Frontal cortex (tissue), 4 donors: ENCODE measurements around the gene PDE4B. TPM values are rescaled to one million over a fixed set of nuclear protein-coding genes. Genes with fewer than 3 reads are reported as not detected.

Source experiments
- DNase-seq, 2 donors: peaks; one replicate each; pipeline ENCODE4 v3.0.0; 2012; ENCODE audit warnings: low spot score in 2 of 2
- FAIRE-seq: peaks from 2 replicates; lab custom pipeline; 2012; peaks lifted over from hg19 to GRCh38; lab: Jason Lieb, UNC
- total RNA-seq: library from RNA; depleted of rRNA; stranded (reverse); fragments of >200 nt; gene quantifications from one replicate; pipeline ENCODE4 v1.2.3, GENCODE V29; 2014
- donor health status: control.
- donor health status: control.
- donor health status: control.

PDE4B gene
- 91.7 TPM for total RNA-seq

DNA sequence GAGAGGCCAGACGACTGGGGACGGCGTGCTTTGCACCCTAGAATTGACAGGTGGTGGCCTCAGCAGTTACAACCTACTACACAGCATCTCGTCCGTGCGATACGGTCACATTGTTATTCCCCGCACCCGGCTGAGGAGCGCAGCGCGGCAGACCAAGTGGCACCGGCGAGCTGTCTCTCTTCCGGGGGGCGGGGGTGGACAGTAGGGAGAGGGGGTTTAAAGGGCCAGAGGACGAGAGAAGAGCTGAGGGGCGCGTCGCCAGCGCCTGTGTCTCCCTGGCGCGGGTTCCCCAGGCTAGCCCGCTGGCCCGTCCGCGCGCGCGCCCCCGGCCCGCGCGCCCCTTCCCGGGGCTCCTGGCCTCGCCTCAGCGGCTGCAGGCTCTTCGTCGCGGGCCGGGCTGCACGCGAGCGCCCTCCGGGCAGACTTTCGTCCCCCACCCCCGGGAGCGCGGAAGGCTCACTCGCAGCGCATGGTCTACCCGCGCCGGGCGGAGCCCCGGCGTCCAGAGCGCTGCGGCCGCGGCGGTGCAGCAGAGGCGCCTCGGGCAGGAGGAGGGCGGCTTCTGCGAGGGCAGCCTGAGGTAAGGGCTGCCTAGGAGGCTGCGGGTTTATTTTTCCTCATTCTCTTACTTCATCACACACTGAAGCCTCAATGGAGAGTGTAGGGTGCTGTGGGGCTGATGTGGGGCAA, at the start of gene PDE4B:
PDE4B (plus strand) TSS at position 227 of the 690 bp plus-strand sequence.
- FAIRE-seq (no peak), DNase-seq (peak in 1 of 2 donors; percentile 19)

DNA sequence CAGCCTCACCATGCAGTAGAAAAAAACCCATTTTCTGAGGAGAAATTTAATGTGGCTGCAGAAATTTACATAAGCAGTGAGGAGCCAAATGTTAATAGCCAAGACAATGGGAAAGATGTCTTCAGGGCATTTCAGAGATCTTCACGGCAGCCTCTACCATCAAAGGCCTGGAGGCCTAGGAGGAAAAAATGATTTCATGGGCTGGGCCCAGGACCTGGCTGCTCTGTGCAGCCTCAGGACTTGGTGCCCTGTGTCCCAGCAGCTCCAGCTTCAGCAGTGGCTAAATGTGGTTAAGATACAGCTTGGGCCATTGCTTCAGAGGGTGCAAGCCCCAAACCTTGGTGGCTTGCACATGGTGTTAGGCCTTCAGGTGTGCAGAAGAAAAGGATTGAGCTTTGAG, 48.0 kb upstream of the PDE4B start:
- no peak for FAIRE-seq
- no peak for DNase-seq

DNA sequence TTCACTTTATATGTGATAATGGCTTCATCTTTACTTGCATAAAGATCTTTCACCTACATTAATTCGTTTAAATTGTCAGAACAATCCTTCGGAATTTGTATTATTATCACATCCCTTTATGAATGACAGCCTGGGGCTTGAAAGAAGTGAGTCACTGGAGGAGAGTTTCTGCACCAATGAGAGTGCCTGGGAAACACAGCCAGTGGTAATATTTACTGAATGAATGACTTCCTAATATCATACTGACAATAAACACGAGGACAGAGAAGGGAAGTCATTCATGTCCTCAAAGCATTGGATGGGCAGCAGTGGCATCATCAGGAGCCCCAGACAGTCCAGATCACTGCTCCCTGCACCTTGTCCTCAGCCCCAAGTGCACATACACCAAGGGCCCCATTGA, 40.7 kb upstream of the PDE4B start:
- DNase-seq (no peak), FAIRE-seq (no peak)

DNA sequence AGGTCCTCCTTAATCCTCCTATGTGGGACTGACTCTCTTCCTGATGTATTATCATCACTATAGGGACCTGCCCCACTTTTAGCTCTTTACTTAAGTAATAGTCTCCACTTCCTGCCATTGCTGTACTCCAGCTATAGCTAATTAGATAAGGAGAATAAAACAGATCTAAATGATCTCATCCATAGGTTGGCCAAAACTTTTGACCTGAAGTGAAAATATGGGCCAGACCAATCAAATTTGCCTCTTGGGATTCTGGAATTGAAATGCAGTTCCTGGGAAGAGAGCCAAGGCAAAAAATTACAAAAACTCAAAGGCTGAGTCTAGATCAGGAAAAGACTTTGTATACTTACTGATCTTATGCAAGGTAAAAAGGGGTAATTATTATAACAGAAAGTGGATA, 36.1 kb upstream of the PDE4B start:
- no peak for DNase-seq
- no peak for FAIRE-seq

DNA sequence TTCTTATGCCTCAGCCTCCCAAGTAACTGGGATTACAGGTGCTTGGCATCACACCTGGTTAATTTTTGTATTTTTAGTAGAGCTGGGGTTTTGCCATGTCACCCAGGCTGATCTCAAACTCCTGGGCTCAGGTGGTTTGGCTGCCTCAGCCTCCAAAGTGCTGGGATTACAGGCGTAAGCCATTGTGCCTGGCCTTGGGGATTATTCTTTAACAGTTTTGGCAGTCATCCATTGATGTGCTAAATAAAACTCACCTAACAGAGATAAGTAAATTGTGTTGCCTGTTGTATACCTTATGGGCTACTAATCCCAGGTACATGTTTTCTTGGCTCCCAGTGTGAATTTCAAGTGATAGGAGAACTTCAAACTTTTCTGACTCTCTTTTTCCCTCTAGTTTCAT, 35.2 kb upstream of the PDE4B start:
- FAIRE-seq, result no peak
- DNase-seq, result no peak

DNA sequence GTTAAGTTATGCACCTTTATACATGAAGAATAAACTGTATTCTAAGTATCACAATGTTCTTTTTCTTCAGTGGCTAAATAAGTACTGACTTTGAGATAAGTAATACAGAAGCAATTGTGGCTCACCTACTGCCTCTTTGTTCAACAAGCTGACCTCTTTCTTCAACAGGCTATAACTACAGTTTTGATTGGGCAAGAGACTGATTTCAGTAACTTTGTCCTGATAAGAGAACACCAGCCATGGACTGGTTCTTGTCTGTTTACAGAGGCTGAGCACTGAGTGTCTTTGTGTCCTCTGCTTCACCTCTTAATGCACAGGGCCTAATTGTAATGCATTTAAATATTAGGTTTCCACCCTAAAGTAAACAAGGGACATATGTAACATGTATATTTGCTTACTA, 34.6 kb upstream of the PDE4B start:
- FAIRE-seq (no peak), DNase-seq (no peak)

DNA sequence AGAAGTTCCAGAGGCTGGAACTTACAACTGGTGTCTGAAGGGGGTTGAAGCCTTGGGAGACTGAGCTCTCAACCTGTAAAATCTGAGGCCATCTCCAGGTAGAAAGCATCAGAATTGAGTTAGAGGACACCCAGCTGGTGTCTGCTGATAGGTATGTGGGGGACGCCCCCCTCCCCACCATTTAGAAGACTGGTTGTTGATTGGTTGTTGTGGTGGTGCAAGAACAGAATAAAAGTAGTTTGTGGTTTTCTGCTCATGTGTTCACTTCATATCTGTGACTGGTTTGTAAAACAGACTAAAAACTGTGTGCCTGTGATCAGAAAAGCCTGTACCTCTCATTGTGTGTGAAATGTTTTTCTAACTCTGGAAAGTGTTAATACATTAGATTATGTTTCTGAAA, 33.2 kb upstream of the PDE4B start:
- DNase-seq, result no peak
- FAIRE-seq, result no peak

DNA sequence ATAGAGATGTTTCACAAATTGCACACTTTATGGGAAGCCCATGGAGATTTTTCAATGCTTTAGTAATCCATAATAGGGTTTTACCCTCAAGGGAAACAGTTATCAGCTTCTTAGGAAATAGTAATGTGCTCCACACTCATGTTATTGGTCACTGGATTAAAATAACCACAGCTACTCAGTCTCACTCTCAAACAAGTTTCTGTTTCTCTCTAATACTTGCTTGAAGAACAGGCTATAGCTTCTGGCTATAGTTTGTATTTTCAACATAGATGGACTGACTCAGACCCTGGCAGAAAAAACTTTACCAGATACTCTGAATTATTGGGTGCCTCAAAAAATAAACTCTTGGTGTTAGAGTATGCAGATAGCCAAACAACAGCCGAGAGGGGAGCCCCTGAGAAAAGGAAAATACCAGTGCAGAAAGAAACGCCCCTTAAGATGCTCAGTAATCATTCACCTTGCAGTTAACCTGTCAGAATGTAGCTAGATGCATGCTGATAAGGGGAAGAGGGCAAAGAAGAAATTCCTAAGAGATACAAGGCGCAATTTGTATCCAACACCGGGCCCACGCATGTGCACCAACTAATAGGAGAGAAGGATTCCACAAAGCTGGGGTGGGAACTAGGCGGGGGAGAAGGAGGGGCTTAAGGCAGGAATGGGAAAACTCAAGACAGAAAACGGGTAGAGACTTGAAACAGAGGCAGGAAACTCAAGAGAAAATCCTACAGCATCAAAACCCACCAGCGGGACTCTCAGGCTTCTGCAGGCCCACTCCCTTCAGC, 30.4 kb upstream of the PDE4B start:
- DNase-seq (no peak), FAIRE-seq (no peak)

DNA sequence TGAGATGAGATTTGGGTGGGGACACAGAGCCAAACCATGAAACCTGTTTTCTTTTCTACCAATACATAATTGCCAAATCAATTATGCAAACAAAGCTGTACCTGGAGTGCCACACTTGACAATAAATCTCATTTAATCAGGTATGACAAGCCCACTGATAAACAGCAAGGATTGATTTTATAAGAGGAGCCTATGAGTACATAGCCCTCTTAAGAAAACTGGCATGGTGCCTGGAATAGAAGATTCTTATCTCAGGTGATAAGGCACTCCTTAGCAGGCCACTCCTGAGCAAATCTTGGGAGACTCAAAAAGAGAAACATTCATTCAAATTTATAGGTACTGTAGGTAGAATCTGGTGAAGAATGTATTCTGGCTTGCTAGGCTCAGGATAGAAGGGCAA, 28.6 kb upstream of the PDE4B start:
- DNase-seq (no peak), FAIRE-seq (no peak)

DNA sequence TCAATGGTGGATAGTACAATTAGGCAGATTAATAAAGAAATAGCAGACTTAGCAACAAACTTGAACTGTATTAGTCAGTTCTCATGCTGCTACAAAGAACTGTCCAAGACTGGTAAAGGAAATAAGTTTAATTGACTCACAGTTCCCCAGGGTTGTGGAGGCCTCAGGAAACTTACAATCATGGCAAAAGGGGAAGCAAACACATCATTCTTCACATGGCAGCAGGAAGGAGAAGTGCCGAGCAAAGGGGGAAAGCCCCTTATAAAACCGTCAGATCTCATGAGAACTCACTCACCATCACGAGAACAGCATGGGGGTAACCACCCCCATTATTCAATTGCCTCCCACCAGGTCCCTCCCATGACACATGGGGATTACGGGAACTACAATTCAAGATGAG, 27.1 kb upstream of the PDE4B start:
- no peak for FAIRE-seq
- no peak for DNase-seq

DNA sequence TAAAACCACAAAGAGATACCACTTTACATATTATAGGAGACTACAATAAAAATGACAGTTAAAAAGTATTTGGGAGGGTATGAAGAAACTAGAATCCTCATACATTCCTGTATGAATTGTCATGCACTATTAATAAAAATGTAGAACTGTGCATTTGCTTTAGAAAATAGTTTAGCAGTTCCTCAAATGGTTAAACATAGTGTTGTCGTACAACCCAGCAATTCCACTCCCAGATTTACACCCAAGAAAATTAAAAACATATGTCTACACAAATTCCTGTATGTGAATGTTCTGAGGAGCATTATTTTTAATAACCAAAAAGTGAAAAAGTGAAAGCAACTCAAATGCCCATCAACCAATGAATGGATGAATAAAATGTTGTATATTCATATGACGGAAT, 23.1 kb upstream of the PDE4B start:
- FAIRE-seq (no peak), DNase-seq (no peak)

DNA sequence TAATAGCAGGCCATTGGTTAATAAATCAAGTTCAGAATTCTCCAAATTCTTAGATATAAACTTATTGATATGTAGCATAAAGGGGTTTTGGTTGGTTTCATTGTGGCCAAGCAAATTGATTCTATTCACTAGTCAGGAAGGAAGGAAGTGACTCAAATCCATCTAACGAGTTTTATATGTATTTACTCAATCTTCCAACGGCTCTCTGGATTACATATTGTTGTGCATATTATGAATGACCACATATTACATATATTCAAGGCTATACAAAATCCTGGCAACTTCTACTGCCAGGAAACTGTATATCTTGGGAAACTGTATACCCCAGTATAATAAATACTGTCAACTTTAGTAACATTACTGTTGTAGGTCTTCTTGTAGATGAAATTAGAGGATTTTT, 20.1 kb upstream of the PDE4B start:
- DNase-seq (no peak), FAIRE-seq (no peak)

DNA sequence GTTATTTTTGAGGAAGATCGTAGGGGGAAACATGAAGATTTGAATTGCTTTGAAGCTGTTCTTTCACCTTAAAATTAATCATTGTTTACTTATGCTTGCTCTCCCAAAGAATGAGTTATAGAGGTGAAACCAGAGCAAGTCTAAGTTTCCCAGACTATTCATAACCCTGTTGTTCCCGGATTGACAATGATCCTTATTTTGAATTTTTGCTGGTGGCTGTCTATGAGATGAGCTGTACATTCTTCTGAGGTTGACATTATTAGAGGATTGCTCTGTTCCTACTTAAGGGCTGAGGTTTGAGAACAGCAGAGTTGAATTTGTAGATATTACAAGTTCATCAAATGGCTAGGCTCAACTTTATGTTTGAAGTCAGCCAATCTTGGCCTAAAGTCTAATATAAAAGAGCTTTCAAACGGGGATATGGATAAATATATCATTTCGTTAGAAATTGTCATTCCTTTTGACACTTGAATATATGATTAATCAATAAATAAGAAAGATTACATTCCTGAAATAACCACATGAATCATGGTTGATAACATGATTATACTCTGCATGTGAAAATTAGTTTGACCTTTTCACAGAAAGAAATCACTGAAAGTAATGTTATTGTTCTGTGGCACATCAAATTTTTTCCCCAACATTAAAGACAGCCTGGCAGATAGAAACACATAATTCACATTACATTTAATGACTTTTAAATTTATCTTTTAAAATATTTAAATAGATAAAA, 19.1 kb upstream of the PDE4B start:
- DNase-seq (no peak), FAIRE-seq (no peak)

DNA sequence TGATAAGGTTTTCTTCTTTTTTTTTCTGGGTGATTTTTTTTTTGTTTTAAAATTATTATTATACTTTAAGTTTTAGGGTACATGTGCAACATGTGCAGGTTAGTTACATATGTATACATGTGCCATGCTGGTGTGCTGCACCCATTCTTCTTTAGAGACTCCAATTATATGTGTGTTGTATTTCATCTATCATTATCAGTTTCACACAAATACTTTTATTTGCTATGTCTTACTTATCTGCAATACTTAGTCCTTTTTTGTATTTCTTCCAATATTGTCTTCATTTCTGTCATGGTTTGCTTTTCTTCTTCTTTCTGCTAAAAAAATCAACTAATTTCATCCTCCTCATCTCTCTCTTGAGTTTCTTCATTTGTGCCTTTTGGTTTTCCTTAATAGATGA, 3.9 kb upstream of the PDE4B start:
- FAIRE-seq, result no peak
- no peak for DNase-seq

DNA sequence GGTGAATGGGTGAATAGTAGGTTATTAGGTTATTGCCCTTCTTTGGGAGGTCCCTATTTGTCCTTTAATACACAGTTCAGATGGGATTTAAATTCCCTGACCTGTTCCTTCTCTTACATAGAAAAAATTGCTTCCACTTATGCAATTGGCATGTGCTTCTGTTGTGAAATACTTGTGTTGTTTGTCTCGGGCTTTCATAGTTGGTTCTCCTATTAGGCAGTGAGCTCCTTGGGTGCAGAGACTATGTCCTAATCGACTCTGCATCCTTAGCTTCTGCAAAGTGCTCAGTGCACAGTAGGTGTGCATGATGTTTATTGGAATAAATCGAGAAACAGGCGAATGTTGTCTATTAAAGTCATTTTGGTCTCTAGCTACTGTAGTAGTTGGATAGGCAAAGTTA, 1.3 kb upstream of the PDE4B start:
- no peak for DNase-seq
- FAIRE-seq, result no peak

DNA sequence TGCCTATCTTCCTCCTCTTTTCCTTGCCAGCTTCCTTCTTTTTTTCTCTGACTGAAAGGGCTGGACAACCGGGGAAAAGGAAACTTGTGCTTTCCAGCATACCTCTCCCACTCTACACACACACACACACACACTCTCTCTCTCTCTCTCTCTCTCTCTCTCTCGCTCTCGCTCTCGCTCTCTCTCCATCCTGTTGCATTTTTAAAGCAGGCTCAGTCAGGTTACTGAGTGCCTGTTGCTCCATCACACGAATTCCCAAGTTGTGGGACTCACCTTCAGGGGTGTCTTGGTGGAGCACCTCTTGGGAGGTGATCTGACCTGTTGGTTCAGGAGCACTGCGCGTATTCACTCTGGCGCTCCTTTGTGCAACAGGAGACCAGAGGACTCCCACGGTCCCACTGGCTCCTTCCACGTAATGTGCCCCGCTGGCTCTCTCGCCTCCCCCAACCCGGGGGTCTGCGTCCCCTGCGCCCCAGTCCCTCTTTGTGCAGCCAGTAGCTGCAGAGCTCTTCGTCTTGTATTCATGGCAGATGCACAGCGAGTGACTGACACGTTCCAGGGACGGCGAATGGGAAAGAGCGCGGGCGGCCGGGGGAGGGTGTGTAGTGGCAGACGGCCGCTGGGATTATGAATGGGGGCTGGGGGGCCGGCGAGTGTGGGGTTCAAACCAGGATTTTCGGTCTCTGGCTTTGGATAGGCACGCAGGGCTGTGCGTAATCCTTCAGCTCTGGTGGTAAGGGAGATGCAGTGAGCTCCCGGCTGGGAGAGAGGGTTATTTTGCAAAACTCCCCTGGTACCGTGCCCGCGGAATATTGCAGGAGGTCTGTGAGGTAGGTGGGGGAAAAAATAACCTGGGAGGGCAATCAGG, 660 bp upstream of the PDE4B start:
- FAIRE-seq, result no peak

DNA sequence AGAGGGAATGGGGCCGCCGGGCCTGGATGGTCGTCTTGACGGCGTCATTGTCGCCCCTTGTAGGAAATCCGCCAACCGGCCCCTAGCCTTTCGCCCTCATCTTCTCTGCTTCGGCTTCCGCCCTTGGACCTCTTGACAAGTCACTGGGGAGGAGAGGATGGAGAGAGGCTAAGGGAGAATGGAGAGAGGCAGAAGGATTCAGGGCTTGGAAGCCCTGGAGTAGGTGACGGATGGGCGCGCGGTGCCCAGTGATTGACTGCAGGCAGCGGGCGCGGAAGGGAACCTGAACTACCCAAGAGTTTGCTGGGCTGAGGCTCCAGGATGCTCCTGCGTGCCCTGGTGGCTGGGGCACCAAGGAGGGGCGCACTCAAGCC, 651 bp downstream of the PDE4B start:
- no peak for DNase-seq
- no peak for FAIRE-seq

More for the DNA sequence above, 660 bp upstream of the PDE4B start:
- DNase-seq, result no peak

DNA sequence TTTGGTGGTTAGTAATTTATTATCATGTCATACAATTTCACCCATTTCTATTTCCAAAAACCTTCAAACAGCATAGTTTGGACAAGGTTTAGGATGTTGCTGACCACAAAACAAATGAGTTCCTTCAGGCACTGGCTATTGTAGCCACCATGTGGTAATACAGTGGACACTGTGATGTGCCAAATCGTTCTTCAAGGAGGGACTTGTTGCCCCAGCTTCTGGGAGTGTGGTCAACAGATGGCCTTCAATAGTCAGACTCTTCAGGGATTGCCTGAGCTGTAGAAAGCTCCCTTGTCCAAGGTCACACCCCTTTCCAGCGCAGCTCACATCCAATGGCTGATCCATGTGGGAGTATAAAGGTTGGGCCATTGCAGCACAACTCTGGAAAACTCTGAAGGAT, 2.6 kb downstream of the PDE4B start:
- FAIRE-seq (no peak), DNase-seq (no peak)

DNA sequence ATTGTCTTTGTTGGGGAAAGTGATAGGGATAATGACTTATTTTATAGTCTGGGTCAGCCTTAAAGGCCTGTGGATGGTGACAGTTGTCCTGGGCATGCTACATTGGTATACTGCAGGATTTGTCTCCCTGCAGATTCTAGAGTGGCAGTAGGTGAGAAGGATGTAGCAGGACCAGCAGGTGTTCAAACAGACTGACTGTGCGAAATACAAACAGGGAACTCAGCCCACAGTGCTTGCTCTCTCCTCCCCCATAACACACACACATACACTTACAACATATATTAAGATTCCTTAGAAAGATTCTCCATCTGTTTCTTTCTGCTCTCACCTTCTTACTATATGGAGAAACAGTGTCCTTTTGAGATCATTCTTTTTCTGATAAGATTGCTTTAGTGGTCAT, 6.9 kb downstream of the PDE4B start:
- DNase-seq (no peak), FAIRE-seq (no peak)

DNA sequence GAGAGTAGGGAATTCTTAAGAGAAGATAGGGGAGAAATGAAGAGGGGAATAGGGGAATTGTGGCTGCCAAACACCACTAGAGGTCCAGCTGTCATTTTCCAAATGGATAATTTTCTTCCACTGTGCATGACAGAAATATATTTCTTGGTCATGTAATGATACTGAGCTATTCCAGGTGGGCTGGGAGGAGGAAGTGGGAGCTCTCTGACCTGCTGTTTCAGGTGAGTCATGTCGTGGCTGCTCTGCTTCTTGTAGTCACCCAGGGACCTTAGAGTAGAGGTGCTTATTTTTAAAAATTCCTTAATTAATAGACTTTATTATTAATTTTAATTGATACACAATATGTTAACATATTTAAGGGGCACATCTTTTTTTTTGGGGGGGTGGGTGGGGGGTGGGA, 11.9 kb downstream of the PDE4B start:
- no peak for DNase-seq
- FAIRE-seq, result no peak
